H1 (cell line): Measurements from ENCODE around the gene IP6K3. TPM values are rescaled to one million over a fixed set of nuclear protein-coding genes. Genes with fewer than 3 reads are reported as not detected.

Experiments
- CTCF ChIA-PET: fragments of 300-600 bp; sonication (Branson Sonifier 250); formaldehyde crosslinking; loops from one replicate; lab custom pipeline; 2021; ENCODE audit not compliant: partially characterized antibody; lab: Charles Lee
- POLR2A ChIA-PET: fragments of 300-600 bp; sonication (Branson Sonifier 250); formaldehyde crosslinking; loops from one replicate; lab custom pipeline; 2021; ENCODE audit warnings: inconsistent platforms; ENCODE audit not compliant: partially characterized antibody; lab: Charles Lee
- DNase-seq, 2 experiments: peaks; one replicate each; pipeline versions ENCODE4 v3.0.0 to v3.0.0-alpha.2; 2010 to 2022; ENCODE audit warnings: low spot score in 2 of 2, low read depth in 1 of 2, mixed read lengths in 1 of 2
- FAIRE-seq: peaks from 2 replicates; lab custom pipeline; 2011; peaks lifted over from hg19 to GRCh38; lab: Jason Lieb, UNC
- H2AFZ ChIP-seq: 2 replicates; pipeline ENCODE4 v1.8.1; 2012; ENCODE audit warnings: low read length, inconsistent platforms
- H2AK5ac ChIP-seq: 2 replicates; pipeline ENCODE4 v1.6.1; 2013; ENCODE audit warnings: low read depth, low read length
- H2BK120ac ChIP-seq: replicated peaks from 2 replicates; pipeline ENCODE3; 2013; ENCODE audit warnings: low read depth, low read length, inconsistent platforms
- H2BK12ac ChIP-seq: 2 replicates; pipeline ENCODE4 v1.6.1; 2013; ENCODE audit warnings: low read depth, low read length
- H2BK15ac ChIP-seq: 2 replicates; pipeline ENCODE4 v1.6.1; 2013; ENCODE audit warnings: low read length
- H2BK20ac ChIP-seq: 2 replicates; pipeline ENCODE4 v1.6.1; 2013; ENCODE audit warnings: low read length
- H2BK5ac ChIP-seq: 2 replicates; pipeline ENCODE4 v1.6.1; 2013; ENCODE audit warnings: low read depth, low read length
- H3K14ac ChIP-seq: 2 replicates; pipeline ENCODE4 v1.6.1; 2013; ENCODE audit warnings: inconsistent platforms; ENCODE audit not compliant: insufficient read length
- H3K18ac ChIP-seq: 2 replicates; pipeline ENCODE4 v1.6.1; 2013; ENCODE audit warnings: low read length; ENCODE audit errors: extremely low read depth
- H3K23ac ChIP-seq: 2 replicates; pipeline ENCODE4 v1.6.1; 2013; ENCODE audit warnings: inconsistent platforms; ENCODE audit not compliant: insufficient read length
- H3K23me2 ChIP-seq: 2 replicates; pipeline ENCODE4 v1.6.1; 2013; ENCODE audit warnings: low read depth, low read length
- H3K27ac ChIP-seq: 2 replicates; pipeline ENCODE4 v1.6.1; 2011; ENCODE audit warnings: low read depth, low read length, inconsistent platforms
- H3K27me3 ChIP-seq, 4 experiments: replicated peaks in 1 of 4; 1 replicate in 1 of 4; 2 replicates in 3 of 4; pipeline versions ENCODE4 v1.6.1 to v1.8.1; 2011 to 2013; ENCODE audit warnings: low read length in 3 of 4, mild to moderate bottlenecking in 3 of 4, inconsistent platforms in 2 of 4, mixed read lengths in 2 of 4, moderate library complexity in 1 of 4; ENCODE audit not compliant: control insufficient read depth in 3 of 4, insufficient read depth in 3 of 4; ENCODE audit errors: extremely low read depth in 1 of 4
- H3K36me3 ChIP-seq, 4 experiments: 2 replicates each; pipeline versions ENCODE4 v1.6.1 to v1.8.1; 2011 to 2013; ENCODE audit warnings: mild to moderate bottlenecking in 4 of 4, low read length in 3 of 4, moderate library complexity in 2 of 4, control low read depth in 1 of 4, inconsistent platforms in 1 of 4; ENCODE audit not compliant: insufficient read depth in 4 of 4, control insufficient read depth in 2 of 4
- H3K4ac ChIP-seq: replicated peaks from 2 replicates; pipeline ENCODE3; 2013; ENCODE audit warnings: low read length, low read depth, mixed read lengths, inconsistent platforms; ENCODE audit not compliant: insufficient read length
- H3K4me1 ChIP-seq, 4 experiments: replicated peaks in 1 of 4; 1 replicate in 1 of 4; 2 replicates in 3 of 4; pipeline versions ENCODE4 v1.6.1 to v1.8.1; 2011 to 2013; ENCODE audit warnings: low read length in 3 of 4, inconsistent platforms in 2 of 4, mixed read lengths in 1 of 4; ENCODE audit not compliant: insufficient read depth in 4 of 4, control insufficient read depth in 3 of 4
- H3K4me2 ChIP-seq, 2 experiments: 2 replicates each; pipeline versions ENCODE4 v1.6.1 to v1.8.1; 2011 to 2013; ENCODE audit warnings: low read depth in 2 of 2, low read length in 2 of 2, control low read depth in 1 of 2, inconsistent platforms in 1 of 2, mild to moderate bottlenecking in 1 of 2; ENCODE audit not compliant: insufficient read depth in 1 of 2
- H3K4me3 ChIP-seq, 4 experiments: fragments of 200-600, 300-600 bp in 1 of 4; sonication (generic), shearing (Covaris generic), sonication (Bioruptor Twin) in 1 of 4; 2 replicates each; pipeline versions ENCODE4 v1.5.1 to v1.8.1; 2011 to 2016; ENCODE audit warnings: low read length in 4 of 4, low read depth in 3 of 4, control low read depth in 2 of 4, inconsistent platforms in 2 of 4, mild to moderate bottlenecking in 2 of 4, mixed read lengths in 1 of 4, moderate library complexity in 1 of 4; ENCODE audit not compliant: insufficient read depth in 2 of 4; ENCODE audit errors: extremely low read depth in 1 of 4
- H3K56ac ChIP-seq: replicated peaks from 2 replicates; pipeline ENCODE3; 2013; ENCODE audit warnings: low read depth, mild to moderate bottlenecking, mixed read lengths, low read length, inconsistent platforms; ENCODE audit not compliant: insufficient read length
- H3K79me1 ChIP-seq: 2 replicates; pipeline ENCODE4 v1.6.1; 2013; ENCODE audit warnings: low read depth, low read length, control low read depth
- H3K79me2 ChIP-seq, 2 experiments: 2 replicates each; pipeline versions ENCODE4 v1.6.1 to v1.8.1; 2012 to 2013; ENCODE audit warnings: low read length in 2 of 2, mild to moderate bottlenecking in 2 of 2, inconsistent platforms in 1 of 2; ENCODE audit not compliant: insufficient read depth in 2 of 2, control insufficient read depth in 1 of 2
- H3K9ac ChIP-seq, 4 experiments: replicated peaks in 1 of 4; 1 replicate in 1 of 4; 2 replicates in 3 of 4; pipeline versions ENCODE4 v1.6.1 to v1.8.1; 2011 to 2013; ENCODE audit warnings: low read depth in 3 of 4, low read length in 3 of 4, control low read depth in 2 of 4, mild to moderate bottlenecking in 2 of 4, moderate library complexity in 2 of 4, inconsistent platforms in 1 of 4; ENCODE audit errors: extremely low read depth in 1 of 4
- H3K9me3 ChIP-seq, 2 experiments: 2 replicates each; pipeline versions ENCODE4 v1.6.1 to v1.8.1; 2012 to 2013; ENCODE audit warnings: mild to moderate bottlenecking in 2 of 2, moderate library complexity in 2 of 2, control low read depth in 1 of 2, inconsistent platforms in 1 of 2, low read depth in 1 of 2, low read length in 1 of 2, mixed read lengths in 1 of 2; ENCODE audit not compliant: insufficient read depth in 2 of 2
- H4K20me1 ChIP-seq, 2 experiments: replicated peaks in 1 of 2; 2 replicates each; pipeline versions ENCODE3 to v1.8.1; 2011 to 2013; ENCODE audit warnings: inconsistent platforms in 2 of 2, low read length in 2 of 2, mild to moderate bottlenecking in 1 of 2; ENCODE audit not compliant: insufficient read depth in 2 of 2, control insufficient read depth in 1 of 2
- H4K5ac ChIP-seq: 2 replicates; pipeline ENCODE4 v1.6.1; 2013; ENCODE audit warnings: low read length, low read depth, mixed read lengths, inconsistent platforms; ENCODE audit not compliant: insufficient read length
- H4K8ac ChIP-seq: 2 replicates; pipeline ENCODE4 v1.8.0; 2013; ENCODE audit warnings: mild to moderate bottlenecking, moderate library complexity, low read length, inconsistent platforms; ENCODE audit not compliant: insufficient read depth; ENCODE audit errors: extremely low read depth
- H4K91ac ChIP-seq: replicated peaks from 2 replicates; pipeline ENCODE3; 2013; ENCODE audit warnings: low read length, mixed read lengths, inconsistent platforms; ENCODE audit not compliant: insufficient read length
- JUND ChIP-seq: IDR thresholded peaks from 2 replicates; pipeline ENCODE4 v1.6.1; 2011; ENCODE audit warnings: mild to moderate bottlenecking, improper control_type of control experiment, low read length
- RAD21 ChIP-seq, 2 experiments: IDR thresholded peaks in 1 of 2; conservative IDR thresholded peaks in 1 of 2; 2 replicates each; pipeline ENCODE4 v1.6.1; 2011; ENCODE audit warnings: low read depth in 2 of 2, low read length in 2 of 2, improper control_type of control experiment in 1 of 2, inconsistent platforms in 1 of 2, mild to moderate bottlenecking in 1 of 2, moderate library complexity in 1 of 2
- RBBP5 ChIP-seq: IDR thresholded peaks from 2 replicates; pipeline ENCODE4 v1.7.1; 2012; ENCODE audit warnings: low read depth, mild to moderate bottlenecking, inconsistent platforms, low read length, moderate library complexity, borderline replicate concordance
- TEAD4 ChIP-seq: IDR thresholded peaks from 2 replicates; pipeline ENCODE4 v1.6.1; 2012; ENCODE audit warnings: low read depth, low read length, inconsistent platforms, mixed read lengths
- WGBS, 2 experiments: shearing (Covaris generic) in 1 of 2; methylation state at CpG; one replicate each; pipeline versions ENCODE4 v1.1.6 to v1.1.7; 2013 to 2015; ENCODE audit warnings: low lambda C conversion rate in 2 of 2, mixed read lengths in 2 of 2, inconsistent platforms in 1 of 2, low coverage in 1 of 2, missing lambda C conversion rate in 1 of 2; ENCODE audit not compliant: insufficient replicate concordance in 2 of 2, insufficient coverage in 1 of 2, insufficient read length in 1 of 2; ENCODE audit errors: extremely low coverage in 1 of 2, missing lambda C conversion rate in 1 of 2; 5-methylcytosine and 5-hydroxymethylcytosine counted together
- polyA plus RNA-seq, 7 experiments: library from polyadenylated mRNA; depleted of rRNA in 3 of 7; stranded (reverse) in 5 of 7; unstranded in 2 of 7; fragments of >200 nt in 5 of 7; fragments of 200-250 nt in 2 of 7; gene quantifications; 1 replicate in 5 of 7; 2 replicates in 1 of 7; 4 replicates in 1 of 7; pipeline versions ENCODE4 v1.2.1 to v1.2.3, GENCODE V29; 2011 to 2013; ENCODE audit warnings: missing spikeins in 2 of 7, mixed read lengths in 2 of 7
- total RNA-seq: library from RNA; stranded (reverse); fragmentation: NEBNext Ultra II Directional; extraction: Animal tissue kit (Norgen Biotek cat#: 25700); gene quantifications from 2 replicates; pipeline ENCODE4 v1.2.1, GENCODE V29; 2021
- TF ChIP-seq, protein P1 (sequence below), 3 experiments: IDR thresholded peaks; 1 replicate in 2 of 3; 2 replicates in 1 of 3; pipeline versions ENCODE4 v1.5.1 to v1.6.1; 2011; ENCODE audit warnings: low read length in 3 of 3, mild to moderate bottlenecking in 3 of 3, inconsistent platforms in 2 of 3, low read depth in 1 of 3, moderate library complexity in 1 of 3; ENCODE audit not compliant: insufficient read depth in 1 of 3; ENCODE audit errors: control extremely low read depth in 1 of 3

IP6K3 gene
- total and polyA plus RNA-seq, 2 of the 8 experiments (the other 6 are each of a cell fraction or from before 2014, with no cell fraction given): 0.22 to 0.73 TPM

DNA sequence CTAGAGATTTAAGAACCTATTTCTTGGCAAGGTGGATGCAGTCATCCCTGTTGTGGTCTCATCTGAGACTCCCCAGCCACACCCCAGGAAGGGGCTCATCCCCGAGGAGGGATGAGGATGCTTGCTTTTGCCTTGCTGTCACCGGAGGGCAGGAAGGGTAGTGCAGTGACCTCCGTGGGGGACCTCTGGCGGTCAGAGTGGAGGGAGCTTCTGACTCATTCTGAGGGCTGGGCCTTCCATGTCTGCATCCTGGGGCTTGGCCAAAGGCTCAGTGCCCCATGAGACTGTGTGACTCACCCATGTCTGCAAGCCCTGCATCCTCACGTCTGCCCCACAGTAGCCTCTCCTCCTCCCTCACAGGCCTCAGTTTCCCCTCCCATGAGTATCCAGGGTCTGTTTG lies 73.9 kb downstream of the IP6K3 start:
- no peak for FAIRE-seq
- Histone ChIP-seq H3K56ac (no peak overlapping the region), H3K79me1 (no peaks in the 10 kb centered on the region), H3K4ac (no peak overlapping the region), H3K4me1 (peaks cover 0 to 3% (median 1%) of the 10 kb centered on the region in 4 experiments; a peak in 1 of 7 replicates)
- TF ChIP-seq TEAD4: no peak
- TF ChIP-seq RAD21 (IDR thresholded peaks at IDR 0.05 in 1 of 2, conservative IDR thresholded peaks at IDR 0.05 in 1 of 2; ENCODE audit: low read depth in 2 of 2, low read length in 2 of 2): peak; percentile 48 to 56
- TF ChIP-seq RBBP5: no peak
- 0 out of 2 replicates have a peak, but pooled peaks have one; percentile 28 for TF ChIP-seq JUND
- TF ChIP-seq, protein P1, sequence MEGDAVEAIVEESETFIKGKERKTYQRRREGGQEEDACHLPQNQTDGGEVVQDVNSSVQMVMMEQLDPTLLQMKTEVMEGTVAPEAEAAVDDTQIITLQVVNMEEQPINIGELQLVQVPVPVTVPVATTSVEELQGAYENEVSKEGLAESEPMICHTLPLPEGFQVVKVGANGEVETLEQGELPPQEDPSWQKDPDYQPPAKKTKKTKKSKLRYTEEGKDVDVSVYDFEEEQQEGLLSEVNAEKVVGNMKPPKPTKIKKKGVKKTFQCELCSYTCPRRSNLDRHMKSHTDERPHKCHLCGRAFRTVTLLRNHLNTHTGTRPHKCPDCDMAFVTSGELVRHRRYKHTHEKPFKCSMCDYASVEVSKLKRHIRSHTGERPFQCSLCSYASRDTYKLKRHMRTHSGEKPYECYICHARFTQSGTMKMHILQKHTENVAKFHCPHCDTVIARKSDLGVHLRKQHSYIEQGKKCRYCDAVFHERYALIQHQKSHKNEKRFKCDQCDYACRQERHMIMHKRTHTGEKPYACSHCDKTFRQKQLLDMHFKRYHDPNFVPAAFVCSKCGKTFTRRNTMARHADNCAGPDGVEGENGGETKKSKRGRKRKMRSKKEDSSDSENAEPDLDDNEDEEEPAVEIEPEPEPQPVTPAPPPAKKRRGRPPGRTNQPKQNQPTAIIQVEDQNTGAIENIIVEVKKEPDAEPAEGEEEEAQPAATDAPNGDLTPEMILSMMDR (IDR thresholded peaks at IDR 0.05; ENCODE audit: control extremely low read depth in 1 of 3, insufficient read depth in 1 of 3, low read depth in 1 of 3, low read length in 3 of 3): peak in 2 of 3 experiments; percentile 45 to 73; a peak in 3 of 4 replicates
- TF ChIP-seq, all 59 proteins: peak for 3
- Histone ChIP-seq H3K14ac (no peak overlapping the region), H2AFZ (no peak overlapping the region), H3K79me2 (no peaks in the 10 kb centered on the region), H3K9ac (no peak overlapping the region), H3K9me3 (no peaks in the 10 kb centered on the region), H2BK20ac (no peak overlapping the region), H2AK5ac (no peak overlapping the region), H2BK5ac (no peak overlapping the region), H2BK12ac (no peak overlapping the region), H4K20me1 (peaks cover 2 to 6% of the 10 kb centered on the region in 2 experiments), H2BK15ac (no peak overlapping the region), H2BK120ac (no peak overlapping the region), H4K5ac (no peak overlapping the region), H3K18ac (no peak overlapping the region), H3K23me2 (no peaks in the 10 kb centered on the region), H3K4me2 (no peak overlapping the region), H3K27ac (no peak overlapping the region), H3K36me3 (peaks cover 8 to 30% (median 18%) of the 10 kb centered on the region in 4 experiments), H3K27me3 (no peaks in the 10 kb centered on the region), H4K91ac (no peak overlapping the region), H3K23ac (no peak overlapping the region), H4K8ac (no peak overlapping the region), H3K4me3 (no peak overlapping the region)
- WGBS, 2 experiments: 85% methylated on average over 5 of the region's 5 CpGs; no CpG with 5 or more reads in 1 of the 2 experiments
- DNase-seq: no peak
- ChIA-PET POLR2A (interaction anchor here (0.5 to 1.4 kb wide), 5 partner anchors 10 to 728 kb away, joined by 3 to 5 read pairs (median 3); partner anchors contain the start of gene ITPR3), CTCF (interaction anchor here (0.7 to 12.7 kb wide), 12 partner anchors 11 to 84 kb away, joined by 3 to 131 read pairs (median 6); no protein-coding TSS in a partner anchor)
